ENCODE measurements around the gene CBLIF.

DNA sequence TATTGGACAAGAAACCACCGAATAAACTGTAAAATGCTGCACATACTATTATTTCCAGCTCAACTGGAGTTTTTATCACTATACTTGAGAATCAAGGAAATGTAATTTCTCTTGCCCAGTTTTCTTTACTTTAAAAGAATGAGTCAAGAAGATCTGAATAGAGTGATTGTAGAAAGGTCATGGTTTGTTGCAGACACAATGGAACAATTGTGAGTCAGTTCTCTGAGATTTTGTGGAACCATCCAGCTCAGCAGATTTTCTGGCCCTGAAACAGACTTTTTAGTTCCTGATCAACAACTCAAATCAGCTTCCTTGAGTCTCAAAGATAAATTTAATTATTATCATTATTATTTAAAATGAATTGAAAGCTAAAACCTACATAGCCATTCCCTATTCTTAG lies 19.7 kb upstream of the CBLIF start:
- TF ChIP-seq POLR2AphosphoS5 (IDR thresholded peaks at IDR 0.05; ENCODE audit: low read depth, low read length), result no peak
- TF ChIP-seq TAF1 (IDR thresholded peaks at IDR 0.05; ENCODE audit: borderline replicate concordance, insufficient read depth, low read length), result no peak
- TF ChIP-seq SIN3A (IDR thresholded peaks at IDR 0.05; ENCODE audit: borderline replicate concordance, insufficient read depth, low read length), result no peak
- TF ChIP-seq, protein P1, sequence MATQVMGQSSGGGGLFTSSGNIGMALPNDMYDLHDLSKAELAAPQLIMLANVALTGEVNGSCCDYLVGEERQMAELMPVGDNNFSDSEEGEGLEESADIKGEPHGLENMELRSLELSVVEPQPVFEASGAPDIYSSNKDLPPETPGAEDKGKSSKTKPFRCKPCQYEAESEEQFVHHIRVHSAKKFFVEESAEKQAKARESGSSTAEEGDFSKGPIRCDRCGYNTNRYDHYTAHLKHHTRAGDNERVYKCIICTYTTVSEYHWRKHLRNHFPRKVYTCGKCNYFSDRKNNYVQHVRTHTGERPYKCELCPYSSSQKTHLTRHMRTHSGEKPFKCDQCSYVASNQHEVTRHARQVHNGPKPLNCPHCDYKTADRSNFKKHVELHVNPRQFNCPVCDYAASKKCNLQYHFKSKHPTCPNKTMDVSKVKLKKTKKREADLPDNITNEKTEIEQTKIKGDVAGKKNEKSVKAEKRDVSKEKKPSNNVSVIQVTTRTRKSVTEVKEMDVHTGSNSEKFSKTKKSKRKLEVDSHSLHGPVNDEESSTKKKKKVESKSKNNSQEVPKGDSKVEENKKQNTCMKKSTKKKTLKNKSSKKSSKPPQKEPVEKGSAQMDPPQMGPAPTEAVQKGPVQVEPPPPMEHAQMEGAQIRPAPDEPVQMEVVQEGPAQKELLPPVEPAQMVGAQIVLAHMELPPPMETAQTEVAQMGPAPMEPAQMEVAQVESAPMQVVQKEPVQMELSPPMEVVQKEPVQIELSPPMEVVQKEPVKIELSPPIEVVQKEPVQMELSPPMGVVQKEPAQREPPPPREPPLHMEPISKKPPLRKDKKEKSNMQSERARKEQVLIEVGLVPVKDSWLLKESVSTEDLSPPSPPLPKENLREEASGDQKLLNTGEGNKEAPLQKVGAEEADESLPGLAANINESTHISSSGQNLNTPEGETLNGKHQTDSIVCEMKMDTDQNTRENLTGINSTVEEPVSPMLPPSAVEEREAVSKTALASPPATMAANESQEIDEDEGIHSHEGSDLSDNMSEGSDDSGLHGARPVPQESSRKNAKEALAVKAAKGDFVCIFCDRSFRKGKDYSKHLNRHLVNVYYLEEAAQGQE (IDR thresholded peaks at IDR 0.05; ENCODE audit: insufficient read depth in 1 of 2, low read depth in 2 of 2, low read length in 2 of 2), result no peak
- no peak for TF ChIP-seq FOXP2 (optimal IDR thresholded peaks at IDR 0.05; ENCODE audit: borderline replicate concordance, extremely low read depth, extremely low read length, insufficient read depth)
